ENCODE measurements around the gene ATG12. TPM values are rescaled to one million over a fixed set of nuclear protein-coding genes. Genes with fewer than 3 reads are reported as not detected.

The ATG12 gene
- total RNA-seq, 6 donors from 2014 or later = 28.3 to 63.0 (median 33.0) TPM

- H3K27ac ChIP-seq = peak overlapping the region in 1 of 4 donors; percentile 61
- ATAC-seq (ENCODE audit: low FRiP score in 2 of 2) (no peak), DNase-seq (no peak)
- H3K9me3 ChIP-seq = no peaks in the 10 kb centered on the region
- peaks cover 10 to 18% (median 14%) of the 10 kb centered on the region in 4 donors for H3K4me1 ChIP-seq
- no peaks in the 10 kb centered on the region for H3K36me3 ChIP-seq
- H3K27me3 ChIP-seq = no peaks in the 10 kb centered on the region
- H3K4me3 ChIP-seq = no peak overlapping the region
- WGBS, 2 donors = 58 to 63% methylated on average over 4 of the region's 4 CpGs
- no peak for TF ChIP-seq POLR2A (IDR thresholded peaks at IDR 0.05)
- TF ChIP-seq POLR2AphosphoS5 (IDR thresholded peaks at IDR 0.05) = no peak
- no peak for TF ChIP-seq EP300 (IDR thresholded peaks at IDR 0.05)
- no peak for TF ChIP-seq CTCF (IDR thresholded peaks at IDR 0.05)
Measured at GRCh38 chr5:115850744-115851416, 9.5 kb upstream of the ATG12 start.

GRCh38 chr5:115849258-115849798 lies 8.0 kb upstream of the ATG12 start:
- no peaks in the 10 kb centered on the region for H3K9me3 ChIP-seq
- H3K36me3 ChIP-seq = no peaks in the 10 kb centered on the region
- H3K4me1 ChIP-seq = peaks cover 13 to 22% (median 18%) of the 10 kb centered on the region in 4 donors
- no peaks in the 10 kb centered on the region for H3K27me3 ChIP-seq
- WGBS, 2 donors = 96 to 97% methylated on average over 3 of the region's 3 CpGs
- no peak overlapping the region for H3K4me3 ChIP-seq
- ATAC-seq (ENCODE audit: low FRiP score in 2 of 2) = peak in 1 of 2 donors; percentile 43
- no peak for DNase-seq
- no peak overlapping the region for H3K27ac ChIP-seq
- TF ChIP-seq EP300 (IDR thresholded peaks at IDR 0.05) (no peak), POLR2AphosphoS5 (IDR thresholded peaks at IDR 0.05) (no peak), CTCF (IDR thresholded peaks at IDR 0.05) (no peak), POLR2A (IDR thresholded peaks at IDR 0.05) (no peak)

GRCh38 chr5:115847290-115847689 lies 5.9 kb upstream of the ATG12 start:
- peaks cover 30 to 40% (median 32%) of the 10 kb centered on the region in 4 donors for H3K4me1 ChIP-seq
- no peaks in the 10 kb centered on the region for H3K27me3 ChIP-seq
- no peaks in the 10 kb centered on the region for H3K36me3 ChIP-seq
- 92 to 94% methylated on average over 7 of the region's 7 CpGs for WGBS, 2 donors
- TF ChIP-seq EP300 (IDR thresholded peaks at IDR 0.05) (no peak), POLR2AphosphoS5 (IDR thresholded peaks at IDR 0.05) (no peak), CTCF (IDR thresholded peaks at IDR 0.05) (no peak)
- H3K27ac ChIP-seq = no peak overlapping the region
- H3K9me3 ChIP-seq = no peaks in the 10 kb centered on the region
- H3K4me3 ChIP-seq = no peak overlapping the region
- ATAC-seq (ENCODE audit: low FRiP score in 2 of 2) (no peak), DNase-seq (no peak)

- DNase-seq (no peak), ATAC-seq (ENCODE audit: low FRiP score in 2 of 2) (no peak)
- Histone ChIP-seq H3K27me3 (no peaks in the 10 kb centered on the region), H3K27ac (no peak overlapping the region), H3K4me3 (no peak overlapping the region), H3K9me3 (no peaks in the 10 kb centered on the region), H3K36me3 (no peaks in the 10 kb centered on the region), H3K4me1 (peaks cover 31 to 43% (median 33%) of the 10 kb centered on the region in 4 donors)
- TF ChIP-seq POLR2AphosphoS5 (IDR thresholded peaks at IDR 0.05) (no peak), POLR2A (IDR thresholded peaks at IDR 0.05) (no peak), EP300 (IDR thresholded peaks at IDR 0.05) (no peak), CTCF (IDR thresholded peaks at IDR 0.05) (no peak)
- WGBS, 2 donors = 64 to 70% methylated on average over 7 of the region's 7 CpGs
Measured at GRCh38 chr5:115844321-115844817, 3.0 kb upstream of the ATG12 start.

Measured in upper lobe of left lung (tissue), 6 donors.